OCI-LY3 (cell line): ENCODE results near the gene FILIP1L.

Experiments used
- EZH2phosphoT487 ChIP-seq: fragments of 200-600 bp; shearing (Covaris generic); IDR thresholded peaks from 2 replicates; pipeline ENCODE4 v1.6.1; 2018; ENCODE audit warnings: antibody characterized with exemption, mixed run types, low read depth
- TF ChIP-seq, protein P1 (sequence below): fragments of 200-600, 300-600 bp; sonication (generic); IDR thresholded peaks from 2 replicates; pipeline ENCODE4 v1.5.1; 2014; ENCODE audit warnings: antibody characterized with exemption, low read length, low read depth

DNA sequence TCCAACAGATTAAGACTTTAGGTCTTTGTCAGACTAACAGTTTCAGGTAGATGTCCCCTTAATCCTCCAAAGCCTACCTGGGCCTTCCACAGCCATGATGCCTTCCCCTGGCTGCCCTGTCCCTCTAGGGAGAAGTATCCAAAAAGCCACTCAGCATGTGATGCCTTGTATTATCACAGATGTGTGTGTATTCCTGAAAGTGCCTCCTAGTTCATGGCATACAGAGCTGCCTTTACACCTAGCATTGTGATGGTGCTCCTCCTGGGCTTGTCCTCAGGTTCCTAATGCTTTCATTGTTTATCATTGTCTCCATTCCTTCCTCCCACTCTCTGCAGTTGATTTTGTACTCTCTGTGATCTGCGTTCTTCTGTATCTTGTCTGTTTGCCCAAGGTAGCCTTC lies 253.1 kb downstream of the FILIP1L start:
- TF ChIP-seq, protein P1, sequence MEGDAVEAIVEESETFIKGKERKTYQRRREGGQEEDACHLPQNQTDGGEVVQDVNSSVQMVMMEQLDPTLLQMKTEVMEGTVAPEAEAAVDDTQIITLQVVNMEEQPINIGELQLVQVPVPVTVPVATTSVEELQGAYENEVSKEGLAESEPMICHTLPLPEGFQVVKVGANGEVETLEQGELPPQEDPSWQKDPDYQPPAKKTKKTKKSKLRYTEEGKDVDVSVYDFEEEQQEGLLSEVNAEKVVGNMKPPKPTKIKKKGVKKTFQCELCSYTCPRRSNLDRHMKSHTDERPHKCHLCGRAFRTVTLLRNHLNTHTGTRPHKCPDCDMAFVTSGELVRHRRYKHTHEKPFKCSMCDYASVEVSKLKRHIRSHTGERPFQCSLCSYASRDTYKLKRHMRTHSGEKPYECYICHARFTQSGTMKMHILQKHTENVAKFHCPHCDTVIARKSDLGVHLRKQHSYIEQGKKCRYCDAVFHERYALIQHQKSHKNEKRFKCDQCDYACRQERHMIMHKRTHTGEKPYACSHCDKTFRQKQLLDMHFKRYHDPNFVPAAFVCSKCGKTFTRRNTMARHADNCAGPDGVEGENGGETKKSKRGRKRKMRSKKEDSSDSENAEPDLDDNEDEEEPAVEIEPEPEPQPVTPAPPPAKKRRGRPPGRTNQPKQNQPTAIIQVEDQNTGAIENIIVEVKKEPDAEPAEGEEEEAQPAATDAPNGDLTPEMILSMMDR = no peak
- no peak for TF ChIP-seq EZH2phosphoT487
